ENCODE data around the gene RALBP1. TPM values are rescaled to one million over a fixed set of nuclear protein-coding genes. Genes with fewer than 3 reads are reported as not detected.

The RALBP1 gene
- total RNA-seq, 3 donors from 2014 or later = 51.1 to 80.3 (median 51.1) TPM

- no peak for DNase-seq
- intact Hi-C loops (cut with DNase I, micrococcal nuclease) = no loop called here
- ATAC-seq = no peak
Observed at GRCh38 chr18:9557250-9557943, 82.1 kb downstream of the RALBP1 start.

GRCh38 chr18:9558387-9559064, 83.2 kb downstream of the RALBP1 start:
- DNase-seq = no peak
- no peak for TF ChIP-seq CTCF (IDR thresholded peaks at IDR 0.05)
- Histone ChIP-seq H3K4me3 (no peak overlapping the region), H3K9me3 (no peaks in the 10 kb centered on the region), H3K4me1 (ENCODE audit: low read depth) (no peaks in the 10 kb centered on the region), H3K36me3 (ENCODE audit: low read depth) (peaks cover 14% of the 10 kb centered on the region)
- intact Hi-C loops (cut with DNase I, micrococcal nuclease) = no loop called here
- no peak for ATAC-seq

More at GRCh38 chr18:9557250-9557943, 82.1 kb downstream of the RALBP1 start:
- Histone ChIP-seq H3K36me3 (ENCODE audit: low read depth) (peaks cover 20% of the 10 kb centered on the region), H3K9me3 (no peaks in the 10 kb centered on the region), H3K4me3 (no peak overlapping the region), H3K4me1 (ENCODE audit: low read depth) (no peaks in the 10 kb centered on the region)
- no peak for TF ChIP-seq CTCF (IDR thresholded peaks at IDR 0.05)

- intact Hi-C loops (cut with DNase I, micrococcal nuclease) = no loop called here
Observed at GRCh38 chr18:9559253-9559652, 83.9 kb downstream of the RALBP1 start.

GRCh38 chr18:9561759-9562158, 86.4 kb downstream of the RALBP1 start:
- intact Hi-C loops (cut with DNase I, micrococcal nuclease) = no loop called here
- ATAC-seq = no peak
- H3K36me3 ChIP-seq (ENCODE audit: low read depth) = peaks cover 10% of the 10 kb centered on the region
- DNase-seq = no peak
- no peak overlapping the region for H3K4me3 ChIP-seq
- H3K9me3 ChIP-seq = no peaks in the 10 kb centered on the region
- TF ChIP-seq CTCF (IDR thresholded peaks at IDR 0.05) = no peak
- no peaks in the 10 kb centered on the region for H3K4me1 ChIP-seq (ENCODE audit: low read depth)

More at GRCh38 chr18:9559253-9559652, 83.9 kb downstream of the RALBP1 start:
- Histone ChIP-seq H3K9me3 (no peaks in the 10 kb centered on the region), H3K4me1 (ENCODE audit: low read depth) (no peaks in the 10 kb centered on the region), H3K4me3 (no peak overlapping the region), H3K36me3 (ENCODE audit: low read depth) (peaks cover 14% of the 10 kb centered on the region)
- ATAC-seq (no peak), DNase-seq (no peak)
- TF ChIP-seq CTCF (IDR thresholded peaks at IDR 0.05) = no peak

GRCh38 chr18:9562584-9562983, 87.3 kb downstream of the RALBP1 start:
- Histone ChIP-seq H3K4me3 (no peak overlapping the region), H3K4me1 (ENCODE audit: low read depth) (no peaks in the 10 kb centered on the region), H3K36me3 (ENCODE audit: low read depth) (peaks cover 2% of the 10 kb centered on the region), H3K9me3 (no peaks in the 10 kb centered on the region)
- DNase-seq (no peak), ATAC-seq (no peak)
- intact Hi-C loops (cut with DNase I, micrococcal nuclease) = no loop called here
- TF ChIP-seq CTCF (IDR thresholded peaks at IDR 0.05) = no peak

All from mucosa of descending colon (tissue), 3 donors.